DND-41 (cell line): Measurements from ENCODE around the gene MACROD2.

Source experiments
- ATAC-seq: fragments of 200-7000 bp; cut with Tn5 transposase; 3 replicates; pipeline ENCODE4 v1.9.1; 2021; ENCODE audit warnings: low read depth; ENCODE audit not compliant: insufficient read depth
- DNase-seq: peaks from one replicate; pipeline ENCODE4 v3.0.0-alpha.2; 2020
- H2AFZ ChIP-seq: 2 replicates; pipeline ENCODE4 v1.6.0; 2012; ENCODE audit warnings: low read depth, low read length
- H3K27ac ChIP-seq: 2 replicates; pipeline ENCODE4 v1.5.1; 2012; ENCODE audit warnings: low read length, inconsistent platforms
- H3K27me3 ChIP-seq: fragments of 200-600 bp; sonication (generic); 2 replicates; pipeline ENCODE4 v1.6.0; 2012; ENCODE audit warnings: low read length, mild to moderate bottlenecking, inconsistent platforms; ENCODE audit not compliant: insufficient read depth, poor library complexity
- H3K36me3 ChIP-seq: 2 replicates; pipeline ENCODE4 v1.5.1; 2012; ENCODE audit warnings: low read length, inconsistent platforms; ENCODE audit not compliant: insufficient read depth
- H3K4me1 ChIP-seq: 2 replicates; pipeline ENCODE4 v1.5.1; 2012; ENCODE audit warnings: mild to moderate bottlenecking, low read length; ENCODE audit not compliant: insufficient read depth
- H3K4me2 ChIP-seq: 2 replicates; pipeline ENCODE4 v1.6.0; 2012; ENCODE audit warnings: mild to moderate bottlenecking, moderate library complexity, low read length, inconsistent platforms; ENCODE audit not compliant: insufficient read depth
- H3K4me3 ChIP-seq, 2 experiments: fragments of 200-600 bp in 1 of 2; shearing (Covaris generic) in 1 of 2; 2 replicates each; pipeline ENCODE4 v1.5.1; 2012 to 2016; ENCODE audit warnings: inconsistent platforms in 2 of 2, low read length in 2 of 2, mild to moderate bottlenecking in 2 of 2, low read depth in 1 of 2, moderate library complexity in 1 of 2
- H3K79me2 ChIP-seq: 2 replicates; pipeline ENCODE4 v1.6.0; 2012; ENCODE audit warnings: low read length, inconsistent platforms; ENCODE audit not compliant: insufficient read depth
- H3K9ac ChIP-seq: 2 replicates; pipeline ENCODE4 v1.6.0; 2012; ENCODE audit warnings: low read depth, mild to moderate bottlenecking, inconsistent platforms, low read length, moderate library complexity
- H3K9me3 ChIP-seq: 2 replicates; pipeline ENCODE4 v1.5.1; 2012; ENCODE audit warnings: low read length, moderate library complexity, mild to moderate bottlenecking, inconsistent platforms; ENCODE audit not compliant: insufficient read depth, severe bottlenecking
- H4K20me1 ChIP-seq: 2 replicates; pipeline ENCODE4 v1.6.0; 2012; ENCODE audit warnings: low read length; ENCODE audit not compliant: insufficient read depth
- CTCF ChIP-seq: IDR thresholded peaks from 2 replicates; pipeline ENCODE4 v1.5.1; 2012; ENCODE audit warnings: borderline replicate concordance, low read length, moderate library complexity, mild to moderate bottlenecking; ENCODE audit not compliant: poor library complexity, severe bottlenecking; ENCODE audit errors: extremely low read depth
- EZH2 ChIP-seq: IDR thresholded peaks from 3 replicates; pipeline ENCODE4 v1.6.1; 2012; ENCODE audit warnings: borderline replicate concordance, low read depth, mild to moderate bottlenecking, moderate library complexity, low read length, inconsistent platforms; ENCODE audit not compliant: severe bottlenecking

MACROD2 gene

DNA sequence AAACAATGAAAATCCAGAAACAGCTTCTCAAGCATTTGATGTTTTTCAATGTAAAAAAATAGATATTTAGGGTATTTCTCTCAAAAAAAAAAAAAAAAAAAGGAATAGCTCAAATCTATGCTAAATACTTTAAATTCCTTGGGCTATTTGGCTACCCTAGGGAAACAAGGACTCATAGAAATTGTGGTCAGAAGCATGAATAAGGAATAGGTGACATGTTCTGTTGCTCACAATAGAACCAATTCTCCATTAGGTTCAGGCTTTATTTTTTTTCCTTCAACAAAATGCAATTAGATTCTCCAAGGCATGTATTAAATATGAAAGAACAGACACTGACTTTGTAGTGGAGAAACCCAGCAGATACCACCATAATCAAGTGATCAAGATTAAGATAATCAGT lies 1246.4 kb downstream of the MACROD2 start:
- Histone ChIP-seq H3K4me3 (no peak overlapping the region), H3K4me1 (no peaks in the 10 kb centered on the region), H3K27ac (no peak overlapping the region), H3K27me3 (no peaks in the 10 kb centered on the region), H3K9me3 (no peaks in the 10 kb centered on the region), H3K36me3 (no peaks in the 10 kb centered on the region), H3K79me2 (no peaks in the 10 kb centered on the region), H4K20me1 (no peaks in the 10 kb centered on the region), H3K9ac (no peak overlapping the region), H2AFZ (no peak overlapping the region), H3K4me2 (no peak overlapping the region)
- no peak for ATAC-seq
- no peak for DNase-seq
- TF ChIP-seq CTCF = no peak
- no peak for TF ChIP-seq EZH2

DNA sequence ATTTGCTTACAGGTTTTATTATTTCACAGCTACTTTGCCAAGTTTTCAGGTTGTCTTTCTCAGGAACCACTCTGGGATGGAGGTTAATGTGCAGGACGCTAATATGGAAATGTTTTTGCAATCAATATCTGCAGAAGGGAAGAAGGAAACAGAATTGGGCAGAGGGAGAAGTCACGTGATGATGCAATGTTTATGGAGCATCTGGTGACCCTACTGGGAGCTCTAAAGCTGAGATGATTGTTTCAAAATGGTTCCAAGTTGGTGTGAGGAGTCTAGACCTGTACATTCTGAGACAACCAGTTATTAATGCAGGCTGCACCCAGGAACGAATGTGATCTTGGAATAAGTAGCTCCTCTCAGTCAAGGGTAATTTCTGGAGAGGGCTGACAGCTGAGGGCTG lies 1247.5 kb downstream of the MACROD2 start:
- Histone ChIP-seq H3K27me3 (no peaks in the 10 kb centered on the region), H4K20me1 (no peaks in the 10 kb centered on the region)
- no peak for DNase-seq

GRCh38 chr20:15245896-15246295 lies 1250.6 kb downstream of the MACROD2 start:
- Histone ChIP-seq H3K9ac (no peak overlapping the region), H3K79me2 (no peaks in the 10 kb centered on the region), H3K4me2 (no peak overlapping the region), H3K4me3 (no peak overlapping the region), H3K27me3 (no peaks in the 10 kb centered on the region), H3K4me1 (no peaks in the 10 kb centered on the region), H4K20me1 (no peaks in the 10 kb centered on the region), H3K27ac (no peak overlapping the region), H2AFZ (no peak overlapping the region), H3K9me3 (no peaks in the 10 kb centered on the region), H3K36me3 (no peaks in the 10 kb centered on the region)
- DNase-seq = no peak
- no peak for TF ChIP-seq CTCF
- TF ChIP-seq EZH2 = no peak
- ATAC-seq = no peak

More for the DNA sequence above, 1247.5 kb downstream of the MACROD2 start:
- Histone ChIP-seq H3K4me1 (no peaks in the 10 kb centered on the region), H2AFZ (no peak overlapping the region; the same call in 1 of the 2 replicates), H3K27ac (no peak overlapping the region), H3K36me3 (no peaks in the 10 kb centered on the region), H3K4me2 (no peak overlapping the region), H3K4me3 (no peak overlapping the region), H3K9ac (no peak overlapping the region), H3K9me3 (no peaks in the 10 kb centered on the region), H3K79me2 (no peaks in the 10 kb centered on the region)
- ATAC-seq = no peak
- no peak for TF ChIP-seq EZH2
- no peak for TF ChIP-seq CTCF

- Histone ChIP-seq H2AFZ (no peak overlapping the region), H3K27ac (no peak overlapping the region), H3K79me2 (no peaks in the 10 kb centered on the region), H3K9ac (no peak overlapping the region), H3K4me2 (no peak overlapping the region), H4K20me1 (no peaks in the 10 kb centered on the region), H3K4me1 (no peaks in the 10 kb centered on the region), H3K4me3 (no peak overlapping the region), H3K36me3 (no peaks in the 10 kb centered on the region), H3K9me3 (no peaks in the 10 kb centered on the region), H3K27me3 (no peaks in the 10 kb centered on the region)
- TF ChIP-seq CTCF (no peak), EZH2 (no peak)
- DNase-seq = no peak
- ATAC-seq = no peak
Measured at GRCh38 chr20:15248618-15249395, 1253.5 kb downstream of the MACROD2 start.
